Smooth muscle cell (in vitro differentiated cells): ENCODE data around the gene CASKIN2. TPM values are rescaled to one million over a fixed set of nuclear protein-coding genes. Genes with fewer than 3 reads are reported as not detected.

ENCODE experiments used
- DNase-seq: peaks from one replicate; lab custom pipeline; 2025; ENCODE audit not compliant: unreplicated experiment; lab: John Stamatoyannopoulos, UW
- H2AFZ ChIP-seq: fragments of 200-600 bp; sonication (generic); 2 replicates; pipeline ENCODE4 v1.6.0; 2016; ENCODE audit warnings: antibody characterized with exemption, low read depth, mild to moderate bottlenecking
- H3F3A ChIP-seq: fragments of 200-600 bp; sonication (generic); 2 replicates; pipeline ENCODE4 v1.6.0; 2017; ENCODE audit warnings: antibody characterized with exemption, low read depth
- H3K27ac ChIP-seq: fragments of 200-600 bp; sonication (generic); 2 replicates; pipeline ENCODE4 v1.5.1; 2016; ENCODE audit warnings: low read depth, mild to moderate bottlenecking
- H3K27me3 ChIP-seq: fragments of 200-600 bp; sonication (generic); 2 replicates; pipeline ENCODE4 v1.6.1; 2016; ENCODE audit warnings: low read depth, mild to moderate bottlenecking
- H3K36me3 ChIP-seq: fragments of 200-600 bp; sonication (generic); 2 replicates; pipeline ENCODE4 v1.5.1; 2016; ENCODE audit warnings: low read depth
- H3K4me1 ChIP-seq: fragments of 200-600 bp; sonication (generic); 2 replicates; pipeline ENCODE4 v1.5.1; 2016; ENCODE audit warnings: low read depth
- H3K4me2 ChIP-seq: fragments of 200-600 bp; sonication (generic); 2 replicates; pipeline ENCODE4 v1.6.0; 2016; ENCODE audit warnings: mild to moderate bottlenecking
- H3K4me3 ChIP-seq: fragments of 200-600 bp; sonication (generic); 2 replicates; pipeline ENCODE4 v1.5.1; 2016; ENCODE audit warnings: mild to moderate bottlenecking
- H3K79me2 ChIP-seq: fragments of 200-600 bp; sonication (generic); 2 replicates; pipeline ENCODE4 v1.6.0; 2016; ENCODE audit warnings: low read depth, mild to moderate bottlenecking
- H3K9ac ChIP-seq: fragments of 200-600 bp; sonication (generic); 2 replicates; pipeline ENCODE4 v1.6.0; 2016; ENCODE audit warnings: low read depth
- H3K9me3 ChIP-seq: fragments of 200-600 bp; sonication (generic); replicated peaks from 2 replicates; pipeline ENCODE4 v1.5.1; 2016; ENCODE audit warnings: low read depth
- H4K20me1 ChIP-seq: fragments of 200-600 bp; sonication (generic); 2 replicates; pipeline ENCODE4 v1.6.0; 2016; ENCODE audit warnings: low read depth
- CTCF ChIP-seq: fragments of 200-600 bp; sonication (generic); IDR thresholded peaks from 2 replicates; pipeline ENCODE4 v1.5.1; 2017; ENCODE audit warnings: borderline replicate concordance, mild to moderate bottlenecking, antibody characterized with exemption; ENCODE audit not compliant: insufficient read depth, poor library complexity, severe bottlenecking
- WGBS: methylation state at CpG from one replicate; pipeline ENCODE4 v1.1.7; 2016; ENCODE audit warnings: low lambda C conversion rate; 5-methylcytosine and 5-hydroxymethylcytosine counted together
- polyA plus RNA-seq: library from polyadenylated mRNA; unstranded; fragments of >200 nt; fragmentation: Nextera tagmentation; extraction: Ambion mirVana; gene quantifications from 2 replicates; pipeline ENCODE4 v1.2.1, GENCODE V29; 2016
- total RNA-seq: library from RNA; depleted of rRNA; stranded (reverse); fragments of >200 nt; gene quantifications from 2 replicates; pipeline ENCODE4 v1.2.3, GENCODE V29; 2014

Gene CASKIN2
- total and polyA plus RNA-seq, 2 experiments from 2014 or later, result 2.6 to 8.0 TPM

GRCh38 chr17:75555679-75556153 lies 40.4 kb upstream of the CASKIN2 start:
- no peaks in the 10 kb centered on the region for H3K9me3 ChIP-seq
- peaks cover 15% of the 10 kb centered on the region for H3K4me1 ChIP-seq
- H3K4me2 ChIP-seq, result no peak overlapping the region
- TF ChIP-seq CTCF, result no peak
- 95% methylated on average over 19 of the region's 21 CpGs for WGBS
- no peak overlapping the region for H3K9ac ChIP-seq
- no peak for DNase-seq
- H3K4me3 ChIP-seq, result no peak overlapping the region
- H3K27ac ChIP-seq, result no peak overlapping the region
- peaks cover 3% of the 10 kb centered on the region for H3F3A ChIP-seq
- H3K79me2 ChIP-seq, result no peaks in the 10 kb centered on the region
- H3K36me3 ChIP-seq, result no peaks in the 10 kb centered on the region
- H4K20me1 ChIP-seq, result no peaks in the 10 kb centered on the region
- H2AFZ ChIP-seq, result no peak overlapping the region
- H3K27me3 ChIP-seq, result no peaks in the 10 kb centered on the region

GRCh38 chr17:75553295-75554110 lies 38.2 kb upstream of the CASKIN2 start:
- H3K9ac ChIP-seq, result no peak overlapping the region
- no peaks in the 10 kb centered on the region for H3K9me3 ChIP-seq
- no peak overlapping the region for H2AFZ ChIP-seq
- WGBS, result 69% methylated on average over 8 of the region's 8 CpGs
- peak overlapping the region; percentile 68 for H3K27ac ChIP-seq
- DNase-seq, result no peak
- H3K36me3 ChIP-seq, result no peaks in the 10 kb centered on the region
- peaks cover 24% of the 10 kb centered on the region for H3K4me1 ChIP-seq
- peak overlapping the region; percentile 66 for H3K4me2 ChIP-seq
- H3F3A ChIP-seq, result peaks cover 3% of the 10 kb centered on the region
- H3K79me2 ChIP-seq, result no peaks in the 10 kb centered on the region
- H3K4me3 ChIP-seq, result no peak overlapping the region
- no peaks in the 10 kb centered on the region for H4K20me1 ChIP-seq
- no peak for TF ChIP-seq CTCF
- H3K27me3 ChIP-seq, result no peaks in the 10 kb centered on the region

DNA sequence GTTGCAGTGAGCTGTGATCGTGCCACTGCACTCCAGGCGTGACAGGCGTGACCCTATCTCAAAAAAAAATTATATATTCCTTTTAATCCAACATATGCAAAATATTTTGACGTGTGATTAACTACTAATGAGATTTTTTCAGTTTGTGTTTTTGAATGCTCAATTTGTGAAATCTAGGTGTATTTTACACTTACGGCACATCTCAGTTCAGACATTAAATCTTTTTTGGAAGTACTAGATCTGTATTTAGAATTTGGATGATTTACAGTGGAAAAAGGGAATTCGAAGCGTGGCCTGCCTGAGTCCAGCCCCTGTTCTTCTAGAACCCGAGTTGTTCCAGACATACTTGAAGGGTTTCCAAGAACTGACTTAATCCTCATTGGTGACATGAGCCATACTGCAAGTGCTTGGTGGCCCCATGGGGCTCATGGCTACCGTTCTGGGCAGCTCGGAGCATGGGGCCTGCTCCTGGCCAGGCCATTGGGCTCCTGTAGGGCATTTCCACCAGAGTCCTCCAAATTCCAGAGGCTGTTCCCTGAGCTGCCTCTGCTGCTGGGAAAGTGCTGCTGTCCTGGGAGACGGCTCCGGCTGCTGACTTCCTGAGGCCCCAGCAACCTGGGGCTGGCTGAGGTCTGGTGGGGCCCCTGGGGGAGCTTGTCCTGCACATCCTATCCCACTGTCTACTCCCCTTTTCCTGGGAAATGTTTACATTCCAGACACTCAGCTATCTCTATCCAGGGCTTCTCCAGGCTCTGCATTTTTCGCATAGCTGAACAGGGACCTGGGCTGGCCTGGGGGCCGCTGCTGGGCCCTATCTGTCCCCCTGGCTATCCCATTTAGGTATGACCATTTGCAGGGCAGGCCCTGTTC lies 37.3 kb upstream of the CASKIN2 start:
- Histone ChIP-seq H3K4me3 (no peak overlapping the region), H4K20me1 (no peaks in the 10 kb centered on the region), H2AFZ (no peak overlapping the region), H3K9ac (no peak overlapping the region), H3K27ac (peak overlapping the region; percentile 68), H3K4me2 (peak overlapping the region; percentile 66), H3K9me3 (no peaks in the 10 kb centered on the region), H3K4me1 (peaks cover 24% of the 10 kb centered on the region), H3F3A (peaks cover 3% of the 10 kb centered on the region), H3K79me2 (no peaks in the 10 kb centered on the region), H3K36me3 (no peaks in the 10 kb centered on the region), H3K27me3 (no peaks in the 10 kb centered on the region)
- no peak for DNase-seq
- WGBS, result 44% methylated on average over 14 of the region's 14 CpGs
- no peak for TF ChIP-seq CTCF
